Lower lobe of right lung (tissue), 2 donors: ENCODE measurements around the gene SLC26A2. TPM values are rescaled to one million over a fixed set of nuclear protein-coding genes. Genes with fewer than 3 reads are reported as not detected.

Experiments used
- ATAC-seq, 2 donors: fragments of 200-7000 bp; cut with Tn5 transposase; one replicate each; pipeline ENCODE4 v1.9.1; 2020 to 2022; ENCODE audit warnings: mild to moderate bottlenecking in 2 of 2, moderate library complexity in 2 of 2
- DNase-seq: peaks from one replicate; pipeline ENCODE4 v3.0.0-alpha.2; 2020
- H3K27ac ChIP-seq: fragments of 200-600 bp; one replicate; pipeline ENCODE4 v1.8.0; 2022
- H3K27me3 ChIP-seq: fragments of 200-600 bp; one replicate; pipeline ENCODE4 v1.8.0; 2022; ENCODE audit warnings: low read depth
- H3K36me3 ChIP-seq: fragments of 200-600 bp; one replicate; pipeline ENCODE4 v1.8.0; 2022; ENCODE audit warnings: mild to moderate bottlenecking
- H3K4me1 ChIP-seq: fragments of 200-600 bp; one replicate; pipeline ENCODE4 v1.8.0; 2022
- H3K4me3 ChIP-seq: fragments of 200-600 bp; one replicate; pipeline ENCODE4 v1.8.0; 2022; ENCODE audit warnings: mild to moderate bottlenecking
- H3K9me3 ChIP-seq: fragments of 200-600 bp; one replicate; pipeline ENCODE4 v1.8.0; 2022
- intact Hi-C: fragments of 100-400 bp; cut with DNase I; formaldehyde crosslinking; loops from one replicate; pipeline ENCODE4 v1.11.0; 2022
- total RNA-seq: library from RNA; stranded (reverse); fragmentation: NEBNext Ultra II Directional; extraction: Animal tissue kit (Norgen Biotek cat#: 25700); gene quantifications from one replicate; pipeline ENCODE4 v1.2.1, GENCODE V29; 2021
- TF ChIP-seq, protein P1 (sequence below): fragments of 200-600 bp; IDR thresholded peaks from one replicate; pipeline ENCODE4 v1.8.0; 2022; ENCODE audit warnings: antibody characterized with exemption, mild to moderate bottlenecking
- donor health status: DM: no; HTN: yes; CAD: no; lungs with severe emphysema.

SLC26A2 gene
- total RNA-seq, 1 donor from 2014 or later = 14.7 TPM

DNA sequence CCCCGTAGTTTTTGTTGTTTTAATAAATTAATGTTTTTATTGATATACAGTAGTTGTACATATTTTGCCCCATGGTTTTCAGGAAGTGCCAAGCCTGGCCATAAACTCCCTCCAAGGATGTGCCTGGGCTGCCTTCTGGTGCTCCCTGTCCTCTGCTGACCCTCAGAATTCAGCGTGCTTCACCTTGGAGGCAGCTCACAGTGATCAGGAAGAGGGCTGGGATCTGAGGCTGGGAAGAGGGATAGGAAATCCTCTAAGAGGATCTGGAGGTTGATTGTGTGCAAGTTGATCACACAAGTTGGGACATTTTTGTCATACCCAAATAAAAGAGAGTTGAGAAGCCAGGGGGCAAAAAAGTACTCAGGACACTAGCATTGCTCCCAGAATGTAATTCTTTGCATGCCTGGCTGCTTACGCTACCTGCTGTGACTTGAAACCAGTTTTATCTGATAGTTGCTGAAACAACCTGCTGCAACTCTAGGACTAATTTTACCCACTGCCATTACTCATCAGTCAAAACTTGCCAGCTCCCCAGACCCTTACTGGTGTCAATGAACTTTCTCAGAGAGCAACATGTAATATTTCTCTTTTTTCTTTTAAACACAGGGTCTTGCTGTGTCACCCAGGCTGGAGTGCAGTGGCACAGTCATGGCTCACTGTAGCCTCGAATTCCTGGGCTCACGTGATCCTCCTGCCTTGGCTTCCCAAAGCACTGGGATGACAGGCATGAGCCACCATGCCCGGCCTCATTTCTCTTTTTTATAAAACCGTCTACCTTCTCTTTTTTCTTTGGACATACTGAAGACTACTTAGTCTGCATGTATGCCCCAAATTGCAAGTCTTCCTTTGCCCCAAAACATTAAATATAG, 44.9 kb upstream of the SLC26A2 start:
- TF ChIP-seq, protein P1, sequence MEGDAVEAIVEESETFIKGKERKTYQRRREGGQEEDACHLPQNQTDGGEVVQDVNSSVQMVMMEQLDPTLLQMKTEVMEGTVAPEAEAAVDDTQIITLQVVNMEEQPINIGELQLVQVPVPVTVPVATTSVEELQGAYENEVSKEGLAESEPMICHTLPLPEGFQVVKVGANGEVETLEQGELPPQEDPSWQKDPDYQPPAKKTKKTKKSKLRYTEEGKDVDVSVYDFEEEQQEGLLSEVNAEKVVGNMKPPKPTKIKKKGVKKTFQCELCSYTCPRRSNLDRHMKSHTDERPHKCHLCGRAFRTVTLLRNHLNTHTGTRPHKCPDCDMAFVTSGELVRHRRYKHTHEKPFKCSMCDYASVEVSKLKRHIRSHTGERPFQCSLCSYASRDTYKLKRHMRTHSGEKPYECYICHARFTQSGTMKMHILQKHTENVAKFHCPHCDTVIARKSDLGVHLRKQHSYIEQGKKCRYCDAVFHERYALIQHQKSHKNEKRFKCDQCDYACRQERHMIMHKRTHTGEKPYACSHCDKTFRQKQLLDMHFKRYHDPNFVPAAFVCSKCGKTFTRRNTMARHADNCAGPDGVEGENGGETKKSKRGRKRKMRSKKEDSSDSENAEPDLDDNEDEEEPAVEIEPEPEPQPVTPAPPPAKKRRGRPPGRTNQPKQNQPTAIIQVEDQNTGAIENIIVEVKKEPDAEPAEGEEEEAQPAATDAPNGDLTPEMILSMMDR = no peak
- ATAC-seq = peak; percentile 30 to 70
- Histone ChIP-seq H3K27me3 (no peaks in the 10 kb centered on the region), H3K4me3 (no peak overlapping the region), H3K4me1 (no peaks in the 10 kb centered on the region), H3K9me3 (no peaks in the 10 kb centered on the region), H3K36me3 (no peaks in the 10 kb centered on the region), H3K27ac (no peak overlapping the region)
- intact Hi-C loops = no loop called here
- DNase-seq = no peak

DNA sequence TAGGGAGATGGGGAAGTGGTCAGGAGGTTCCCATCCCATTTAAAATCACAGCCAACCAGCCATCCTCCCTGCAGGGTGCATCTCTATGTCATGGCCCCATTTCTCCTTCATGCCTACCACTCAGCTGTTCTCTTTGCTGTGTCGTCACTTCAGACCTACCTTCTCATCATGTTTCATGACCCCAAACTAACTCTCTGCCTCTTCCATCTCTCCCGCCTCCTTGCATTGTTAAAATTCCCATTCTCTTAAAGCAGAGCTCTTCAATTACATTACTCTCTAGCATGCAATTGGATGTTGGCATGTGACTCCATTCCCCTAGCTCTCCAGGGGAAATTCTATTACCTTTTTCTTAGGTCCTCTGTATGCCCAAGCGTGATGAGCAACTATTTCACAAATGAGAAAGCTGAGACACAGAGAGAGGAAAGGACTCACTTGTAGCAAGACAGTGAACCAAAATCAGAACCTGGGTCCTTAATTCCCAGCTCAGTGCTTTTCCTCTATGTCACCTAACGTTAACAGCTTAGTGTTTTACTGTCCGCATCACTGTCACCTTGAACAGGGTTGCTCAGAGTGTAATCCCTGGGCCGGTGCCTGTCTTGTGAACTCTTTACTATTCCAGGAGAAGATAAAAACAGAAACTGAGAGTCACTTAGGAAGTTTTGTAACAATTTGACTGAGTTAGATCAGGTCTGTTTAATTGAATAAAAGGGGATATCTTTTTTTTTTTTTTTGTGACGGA, 44.1 kb upstream of the SLC26A2 start:
- no peak overlapping the region for H3K4me3 ChIP-seq
- no peaks in the 10 kb centered on the region for H3K36me3 ChIP-seq
- intact Hi-C loops = no loop called here
- no peaks in the 10 kb centered on the region for H3K27me3 ChIP-seq
- H3K4me1 ChIP-seq = no peaks in the 10 kb centered on the region
- DNase-seq = no peak
- no peaks in the 10 kb centered on the region for H3K9me3 ChIP-seq
- TF ChIP-seq, protein P1 = no peak
- ATAC-seq = peak; percentile 54 to 59
- peak overlapping the region; percentile 10 for H3K27ac ChIP-seq

DNA sequence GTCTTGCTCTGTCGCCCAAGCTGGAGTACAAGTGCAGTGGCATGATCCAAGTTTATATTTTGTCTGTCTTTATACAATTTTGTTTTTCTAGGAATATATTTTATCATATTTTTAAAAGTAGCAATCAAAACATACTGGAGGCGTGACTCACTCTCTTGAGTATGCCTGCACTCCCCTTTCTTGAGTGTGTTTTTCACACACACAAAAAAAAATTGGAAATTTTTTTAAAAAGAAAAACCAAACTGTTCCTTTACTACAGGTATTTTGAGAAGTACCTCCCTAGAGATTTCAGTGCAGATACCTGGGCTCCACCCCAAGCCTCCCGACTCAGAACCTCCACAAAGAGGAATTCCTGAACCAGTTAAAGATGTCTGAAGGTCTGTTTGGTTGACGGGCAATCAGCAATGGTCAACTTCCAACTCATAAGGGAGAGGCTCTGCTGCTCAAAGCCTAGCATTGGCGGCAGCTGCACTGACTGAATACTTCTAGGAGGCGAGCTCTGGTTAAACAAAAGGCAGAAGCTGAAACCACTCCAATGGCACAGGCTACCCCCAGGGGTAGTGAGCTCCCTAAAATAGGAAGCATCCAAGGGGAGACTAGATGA, 43.4 kb upstream of the SLC26A2 start:
- H3K36me3 ChIP-seq = no peaks in the 10 kb centered on the region
- H3K27ac ChIP-seq = peak overlapping the region; percentile 10
- peak; percentile 46 to 62 for ATAC-seq
- no peaks in the 10 kb centered on the region for H3K9me3 ChIP-seq
- H3K4me3 ChIP-seq = no peak overlapping the region
- H3K27me3 ChIP-seq = no peaks in the 10 kb centered on the region
- no peak for DNase-seq
- intact Hi-C loops = no loop called here
- TF ChIP-seq, protein P1 = no peak
- no peaks in the 10 kb centered on the region for H3K4me1 ChIP-seq

DNA sequence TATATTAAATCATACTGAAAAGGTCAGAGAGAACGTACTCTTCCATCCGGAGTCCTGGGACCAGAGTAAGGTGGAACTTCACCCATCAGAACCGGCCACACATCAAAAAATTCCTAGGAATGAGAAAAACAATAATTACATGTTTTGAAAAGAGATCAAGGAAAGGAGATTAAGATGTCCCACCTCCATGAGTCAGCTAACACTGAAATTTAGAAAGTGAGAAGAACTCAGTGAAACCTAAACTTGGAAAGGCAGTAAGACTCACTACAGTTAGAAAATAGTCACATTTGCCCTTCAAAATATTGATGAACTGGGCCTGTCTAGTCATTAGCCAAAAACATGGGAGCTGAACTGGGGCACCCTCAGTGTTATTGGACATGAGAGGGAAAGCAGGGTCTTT, 39.0 kb upstream of the SLC26A2 start:
- H3K4me3 ChIP-seq = no peak overlapping the region
- H3K4me1 ChIP-seq = no peaks in the 10 kb centered on the region
- no peak for DNase-seq
- no peak for ATAC-seq
- H3K9me3 ChIP-seq = no peaks in the 10 kb centered on the region
- no peak overlapping the region for H3K27ac ChIP-seq
- intact Hi-C loops = no loop called here
- TF ChIP-seq, protein P1 = no peak
- no peaks in the 10 kb centered on the region for H3K27me3 ChIP-seq
- H3K36me3 ChIP-seq = no peaks in the 10 kb centered on the region

DNA sequence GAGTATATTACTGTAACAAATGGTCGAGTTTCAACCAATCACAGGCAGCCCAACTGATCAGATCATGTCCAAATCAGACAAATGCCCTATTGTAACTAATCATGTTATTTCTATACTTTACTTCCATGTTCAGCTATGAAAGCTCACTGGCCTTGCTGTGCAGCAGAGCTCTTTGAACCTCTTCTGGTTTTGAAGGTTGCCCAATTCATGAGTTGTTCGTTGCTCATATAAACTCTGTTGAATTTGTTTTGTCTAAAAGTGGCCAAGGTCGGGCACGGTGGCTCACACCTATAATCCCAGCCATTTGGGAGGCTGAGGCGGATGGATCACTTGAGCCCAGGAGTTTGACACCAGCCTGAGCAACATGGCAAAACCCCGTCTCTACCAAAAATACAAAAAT, 37.6 kb upstream of the SLC26A2 start:
- DNase-seq (no peak), ATAC-seq (no peak)
- TF ChIP-seq, protein P1 = no peak
- H3K4me3 ChIP-seq = no peak overlapping the region
- no peak overlapping the region for H3K27ac ChIP-seq
- H3K9me3 ChIP-seq = no peaks in the 10 kb centered on the region
- H3K36me3 ChIP-seq = no peaks in the 10 kb centered on the region
- no peaks in the 10 kb centered on the region for H3K4me1 ChIP-seq
- H3K27me3 ChIP-seq = no peaks in the 10 kb centered on the region
- intact Hi-C loops = no loop called here
